Hepatocyte (in vitro differentiated cells): ENCODE measurements around the gene BEST1.

ENCODE experiments used
- CTCF ChIP-seq: fragments of 200-600 bp; sonication (generic); IDR thresholded peaks from 2 replicates; pipeline ENCODE4 v1.5.1; 2016; ENCODE audit warnings: antibody characterized with exemption, mild to moderate bottlenecking; ENCODE audit not compliant: poor library complexity
- EZH2 ChIP-seq: fragments of 200-600 bp; sonication (generic); IDR thresholded peaks from 2 replicates; pipeline ENCODE4 v1.6.1; 2016; ENCODE audit warnings: antibody characterized with exemption, mild to moderate bottlenecking, borderline replicate concordance
- EZH2phosphoT487 ChIP-seq: fragments of 200-600 bp; sonication (generic); IDR thresholded peaks from one replicate; pipeline ENCODE4 v1.6.1; 2018; ENCODE audit warnings: antibody characterized with exemption, mild to moderate bottlenecking, low read depth, moderate library complexity; ENCODE audit not compliant: unreplicated experiment, severe bottlenecking

- TF ChIP-seq CTCF (no peak), EZH2 (no peak), EZH2phosphoT487 (no peak)
Measured at GRCh38 chr11:61919705-61920631, 30.2 kb upstream of the BEST1 start.
